SK-N-SH (cell line): ENCODE results near the gene APBA3.

Experiments used
- CHD2 ChIP-seq: fragments of 150-350 bp; IDR thresholded peaks from 2 replicates; pipeline ENCODE4 v1.6.1; 2018; ENCODE audit warnings: low read length; ENCODE audit not compliant: partially characterized antibody
- CTCF ChIP-seq: fragments of 200-600 bp; sonication (generic); IDR thresholded peaks from 2 replicates; pipeline ENCODE4 v1.6.1; 2017; ENCODE audit warnings: antibody characterized with exemption, mild to moderate bottlenecking, moderate library complexity
- EP300 ChIP-seq, 2 experiments: IDR thresholded peaks; 2 replicates each; pipeline versions ENCODE4 v1.4.0 to v1.6.1; 2012; ENCODE audit warnings: borderline replicate concordance in 1 of 2, low read depth in 1 of 2, low read length in 1 of 2
- JUND ChIP-seq: IDR thresholded peaks from 2 replicates; pipeline ENCODE4 v1.4.0; 2012
- POLR2AphosphoS5 ChIP-seq: IDR thresholded peaks from 2 replicates; pipeline ENCODE4 v1.6.1; 2012; ENCODE audit warnings: low read depth, low read length
- TEAD4 ChIP-seq: IDR thresholded peaks from 2 replicates; pipeline ENCODE4 v1.4.0; 2012; ENCODE audit warnings: mild to moderate bottlenecking, borderline replicate concordance; ENCODE audit not compliant: insufficient read depth

- TF ChIP-seq POLR2AphosphoS5, result no peak
- no peak for TF ChIP-seq CTCF
- TF ChIP-seq JUND, result no peak
- no peak for TF ChIP-seq TEAD4
- TF ChIP-seq EP300 (IDR thresholded peaks at IDR 0.05; ENCODE audit: borderline replicate concordance in 1 of 2, low read depth in 1 of 2, low read length in 1 of 2), result no peak
- no peak for TF ChIP-seq CHD2
These were observed 48.6 kb upstream of the APBA3 start for GRCh38 chr19:3809881-3810707.
